LNCaP clone FGC (cell line): ENCODE data around the gene ZMYND19.

Experiments used
- DNase-seq: peaks from one replicate; pipeline ENCODE4 v3.0.0-alpha.2; 2011; ENCODE audit warnings: low read depth
- H3K4me3 ChIP-seq: 2 replicates; pipeline ENCODE4 v1.5.1; 2011; ENCODE audit warnings: mild to moderate bottlenecking, low read depth, low read length, control low read depth
- CTCF ChIP-seq: IDR thresholded peaks from 2 replicates; pipeline ENCODE4 v1.5.1; 2012; ENCODE audit warnings: mild to moderate bottlenecking; ENCODE audit not compliant: control insufficient read depth, insufficient read depth; ENCODE audit errors: extremely low read depth

Gene ZMYND19

GRCh38 chr9:137580954-137581322, 9.4 kb downstream of the ZMYND19 start:
- DNase-seq: no peak
- no peak for TF ChIP-seq CTCF
- no peak overlapping the region for H3K4me3 ChIP-seq

- no peak for DNase-seq
- no peak overlapping the region for H3K4me3 ChIP-seq
- no peak for TF ChIP-seq CTCF
These were observed 9.9 kb downstream of the ZMYND19 start for GRCh38 chr9:137580209-137580953.

GRCh38 chr9:137579259-137579604, 11.1 kb downstream of the ZMYND19 start:
- no peak for DNase-seq

GRCh38 chr9:137578518-137579258, 11.6 kb downstream of the ZMYND19 start, which contains the start of gene DPH7:
Gene DPH7 (minus strand): TSS chr9:137578925. CDS start chr9:137578777, 148 bp downstream.
- peak; percentile 99 for TF ChIP-seq CTCF
- peak; percentile 64 for DNase-seq
- peak within 1 kb of the TSS; percentile 84 for H3K4me3 ChIP-seq

More at GRCh38 chr9:137579259-137579604, 11.1 kb downstream of the ZMYND19 start:
- TF ChIP-seq CTCF: no peak
- H3K4me3 ChIP-seq: peak overlapping the region; percentile 84

- DNase-seq: no peak
- H3K4me3 ChIP-seq: no peak overlapping the region
- no peak for TF ChIP-seq CTCF
These were observed 14.4 kb downstream of the ZMYND19 start for GRCh38 chr9:137575716-137576411.

- no peak overlapping the region for H3K4me3 ChIP-seq
- no peak for TF ChIP-seq CTCF
- no peak for DNase-seq
These were observed 15.0 kb downstream of the ZMYND19 start for GRCh38 chr9:137575364-137575715.
